ENCODE measurements around the gene KIAA0825. TPM values are rescaled to one million over a fixed set of nuclear protein-coding genes. Genes with fewer than 3 reads are reported as not detected.

KIAA0825 gene
- total RNA-seq, 1 experiment from 2014 or later, result 1.6 TPM

DNA sequence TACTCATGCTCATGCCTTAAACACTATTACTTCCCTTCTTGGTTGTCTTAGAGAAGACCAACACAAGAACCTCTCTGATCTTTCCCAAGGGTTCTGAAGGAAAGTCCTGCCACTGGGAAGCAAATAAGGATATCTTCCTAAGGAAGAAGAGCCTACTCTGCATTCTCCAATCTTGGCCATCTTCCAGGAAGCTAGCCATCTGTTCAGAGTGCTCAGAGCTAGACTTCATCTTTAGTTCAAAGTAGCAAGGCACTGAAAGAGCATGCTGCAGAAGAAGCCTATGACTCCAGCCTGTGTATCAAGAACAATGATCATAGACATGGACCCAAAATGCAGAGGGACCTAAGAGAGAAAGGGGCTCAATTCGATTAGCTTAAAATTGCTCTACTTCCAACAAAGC lies 114.7 kb downstream of the KIAA0825 start:
- ChIA-PET CTCF (no interaction called here), POLR2A (no interaction called here)
- intact Hi-C loops (cut with micrococcal nuclease; ENCODE audit: unreplicated experiment), result no loop called here
- Histone ChIP-seq H3K4me3 (ENCODE audit: low read depth in 2 of 2, low read length in 2 of 2) (no peak overlapping the region), H3K4me1 (ENCODE audit: control insufficient read depth, insufficient read depth, low read length) (no peaks in the 10 kb centered on the region), H3K27me3 (ENCODE audit: control insufficient read depth, insufficient read depth, low read length) (no peaks in the 10 kb centered on the region), H3K27ac (ENCODE audit: low read length) (no peak overlapping the region), H3K36me3 (ENCODE audit: control insufficient read depth, insufficient read depth, low read length) (no peaks in the 10 kb centered on the region), H3K9me3 (ENCODE audit: control insufficient read depth, insufficient read depth, low read depth, low read length) (no peaks in the 10 kb centered on the region)
- ATAC-seq, result no peak
- no peak for TF ChIP-seq SIN3A (IDR thresholded peaks at IDR 0.05; ENCODE audit: borderline replicate concordance, insufficient read depth, low read depth, low read length)
- TF ChIP-seq TCF7L2 (IDR thresholded peaks at IDR 0.05; ENCODE audit: low read depth, low read length), result no peak
- TF ChIP-seq, protein P1, sequence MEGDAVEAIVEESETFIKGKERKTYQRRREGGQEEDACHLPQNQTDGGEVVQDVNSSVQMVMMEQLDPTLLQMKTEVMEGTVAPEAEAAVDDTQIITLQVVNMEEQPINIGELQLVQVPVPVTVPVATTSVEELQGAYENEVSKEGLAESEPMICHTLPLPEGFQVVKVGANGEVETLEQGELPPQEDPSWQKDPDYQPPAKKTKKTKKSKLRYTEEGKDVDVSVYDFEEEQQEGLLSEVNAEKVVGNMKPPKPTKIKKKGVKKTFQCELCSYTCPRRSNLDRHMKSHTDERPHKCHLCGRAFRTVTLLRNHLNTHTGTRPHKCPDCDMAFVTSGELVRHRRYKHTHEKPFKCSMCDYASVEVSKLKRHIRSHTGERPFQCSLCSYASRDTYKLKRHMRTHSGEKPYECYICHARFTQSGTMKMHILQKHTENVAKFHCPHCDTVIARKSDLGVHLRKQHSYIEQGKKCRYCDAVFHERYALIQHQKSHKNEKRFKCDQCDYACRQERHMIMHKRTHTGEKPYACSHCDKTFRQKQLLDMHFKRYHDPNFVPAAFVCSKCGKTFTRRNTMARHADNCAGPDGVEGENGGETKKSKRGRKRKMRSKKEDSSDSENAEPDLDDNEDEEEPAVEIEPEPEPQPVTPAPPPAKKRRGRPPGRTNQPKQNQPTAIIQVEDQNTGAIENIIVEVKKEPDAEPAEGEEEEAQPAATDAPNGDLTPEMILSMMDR (IDR thresholded peaks at IDR 0.05), result no peak
- TF ChIP-seq, protein P2, sequence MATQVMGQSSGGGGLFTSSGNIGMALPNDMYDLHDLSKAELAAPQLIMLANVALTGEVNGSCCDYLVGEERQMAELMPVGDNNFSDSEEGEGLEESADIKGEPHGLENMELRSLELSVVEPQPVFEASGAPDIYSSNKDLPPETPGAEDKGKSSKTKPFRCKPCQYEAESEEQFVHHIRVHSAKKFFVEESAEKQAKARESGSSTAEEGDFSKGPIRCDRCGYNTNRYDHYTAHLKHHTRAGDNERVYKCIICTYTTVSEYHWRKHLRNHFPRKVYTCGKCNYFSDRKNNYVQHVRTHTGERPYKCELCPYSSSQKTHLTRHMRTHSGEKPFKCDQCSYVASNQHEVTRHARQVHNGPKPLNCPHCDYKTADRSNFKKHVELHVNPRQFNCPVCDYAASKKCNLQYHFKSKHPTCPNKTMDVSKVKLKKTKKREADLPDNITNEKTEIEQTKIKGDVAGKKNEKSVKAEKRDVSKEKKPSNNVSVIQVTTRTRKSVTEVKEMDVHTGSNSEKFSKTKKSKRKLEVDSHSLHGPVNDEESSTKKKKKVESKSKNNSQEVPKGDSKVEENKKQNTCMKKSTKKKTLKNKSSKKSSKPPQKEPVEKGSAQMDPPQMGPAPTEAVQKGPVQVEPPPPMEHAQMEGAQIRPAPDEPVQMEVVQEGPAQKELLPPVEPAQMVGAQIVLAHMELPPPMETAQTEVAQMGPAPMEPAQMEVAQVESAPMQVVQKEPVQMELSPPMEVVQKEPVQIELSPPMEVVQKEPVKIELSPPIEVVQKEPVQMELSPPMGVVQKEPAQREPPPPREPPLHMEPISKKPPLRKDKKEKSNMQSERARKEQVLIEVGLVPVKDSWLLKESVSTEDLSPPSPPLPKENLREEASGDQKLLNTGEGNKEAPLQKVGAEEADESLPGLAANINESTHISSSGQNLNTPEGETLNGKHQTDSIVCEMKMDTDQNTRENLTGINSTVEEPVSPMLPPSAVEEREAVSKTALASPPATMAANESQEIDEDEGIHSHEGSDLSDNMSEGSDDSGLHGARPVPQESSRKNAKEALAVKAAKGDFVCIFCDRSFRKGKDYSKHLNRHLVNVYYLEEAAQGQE (IDR thresholded peaks at IDR 0.05; ENCODE audit: insufficient read depth in 1 of 2, low read depth in 2 of 2, low read length in 1 of 2), result no peak
- TF ChIP-seq POLR2AphosphoS5 (IDR thresholded peaks at IDR 0.05; ENCODE audit: low read depth, low read length), result no peak
- no peak for DNase-seq (ENCODE audit: low read depth, low spot score)
- BruUV-seq (replicated peaks), result no TSS peak
- in situ Hi-C loops (cut with HindIII; ENCODE audit: low pct_unique_long_range_greater_than_20kb, low sequenced_read_pairs), result no loop called here

DNA sequence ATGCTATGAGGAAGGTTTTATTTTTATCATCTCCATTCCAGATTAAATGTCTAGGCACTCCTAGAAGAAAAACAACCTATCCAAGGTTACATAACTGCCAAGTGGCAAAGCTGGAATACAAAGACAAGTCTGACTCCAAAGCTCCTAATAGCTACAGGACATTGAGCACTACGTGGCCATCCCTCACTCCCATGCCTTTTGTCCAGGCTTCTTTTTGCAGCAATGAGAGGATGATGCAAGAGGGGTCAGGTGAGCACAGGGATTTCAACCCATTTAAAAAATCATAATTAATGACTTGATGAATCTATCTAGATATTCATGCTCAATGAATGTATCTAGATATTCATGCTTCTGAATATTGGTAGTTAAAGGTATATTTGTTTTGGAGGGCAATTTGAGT lies 117.0 kb downstream of the KIAA0825 start:
- ChIA-PET POLR2A (no interaction called here), CTCF (interaction anchor here (0.5 kb wide), 1 partner anchor 311 kb away, joined by 4 read pairs; no protein-coding TSS in a partner anchor)
- ATAC-seq, result no peak
- Histone ChIP-seq H3K27me3 (ENCODE audit: control insufficient read depth, insufficient read depth, low read length) (no peaks in the 10 kb centered on the region), H3K4me3 (ENCODE audit: low read depth in 2 of 2, low read length in 2 of 2) (no peak overlapping the region), H3K36me3 (ENCODE audit: control insufficient read depth, insufficient read depth, low read length) (no peaks in the 10 kb centered on the region), H3K4me1 (ENCODE audit: control insufficient read depth, insufficient read depth, low read length) (no peaks in the 10 kb centered on the region), H3K9me3 (ENCODE audit: control insufficient read depth, insufficient read depth, low read depth, low read length) (no peaks in the 10 kb centered on the region), H3K27ac (ENCODE audit: low read length) (no peak overlapping the region)
- intact Hi-C loops (cut with micrococcal nuclease; ENCODE audit: unreplicated experiment) (no loop called here), in situ Hi-C loops (cut with HindIII; ENCODE audit: low pct_unique_long_range_greater_than_20kb, low sequenced_read_pairs) (no loop called here)
- BruUV-seq (replicated peaks), result no TSS peak
- TF ChIP-seq POLR2AphosphoS5 (IDR thresholded peaks at IDR 0.05; ENCODE audit: low read depth, low read length), result no peak
- TF ChIP-seq SIN3A (IDR thresholded peaks at IDR 0.05; ENCODE audit: borderline replicate concordance, insufficient read depth, low read depth, low read length), result no peak
- no peak for TF ChIP-seq TCF7L2 (IDR thresholded peaks at IDR 0.05; ENCODE audit: low read depth, low read length)
- TF ChIP-seq, protein P1 (IDR thresholded peaks at IDR 0.05), result no peak
- TF ChIP-seq, protein P2 (IDR thresholded peaks at IDR 0.05; ENCODE audit: insufficient read depth in 1 of 2, low read depth in 2 of 2, low read length in 1 of 2), result no peak
- DNase-seq (ENCODE audit: low read depth, low spot score), result no peak

Measured in Panc1 (cell line).